Measurements from ENCODE around the gene TBC1D3C.
"Not testable (repeated sequence)": the region's sequence is repeated elsewhere in the genome, so short reads cannot be mapped to it uniquely, and the experiment has no call there.

Gene TBC1D3C

GRCh38 chr17:38068534-38068933 lies at the start of gene TBC1D3C:
TBC1D3C (minus strand) TSS chr17:38068634; CDS start chr17:38067066, 1,568 bp downstream.
- not testable (repeated sequence) for DNase-seq (ENCODE audit: low spot score)

GRCh38 chr17:38099262-38099661 lies 30.8 kb upstream of the TBC1D3C start:
- DNase-seq (ENCODE audit: low spot score): not testable (repeated sequence)

- DNase-seq (ENCODE audit: low spot score): not testable (repeated sequence)
Measured at GRCh38 chr17:38094059-38094694, 25.7 kb upstream of the TBC1D3C start.

GRCh38 chr17:38088120-38088519 lies 19.7 kb upstream of the TBC1D3C start:
- DNase-seq (ENCODE audit: low spot score): not testable (repeated sequence)

GRCh38 chr17:38087344-38087743 lies 18.9 kb upstream of the TBC1D3C start:
- DNase-seq (ENCODE audit: low spot score): not testable (repeated sequence)

Data from hematopoietic multipotent progenitor cell treated with erythropoietin and hydrocortisone succinate and interleukin-3 and kit ligand, for 15 days (in vitro differentiated cells).